H9 (cell line): Measurements from ENCODE around the gene ZMYND8. TPM values are rescaled to one million over a fixed set of nuclear protein-coding genes. Genes with fewer than 3 reads are reported as not detected.

Source experiments
- DNase-seq: peaks from one replicate; pipeline ENCODE4 v3.0.0-alpha.2; 2017
- H2AFZ ChIP-seq: one replicate; pipeline ENCODE4 v1.6.1; 2013; ENCODE audit warnings: mild to moderate bottlenecking, low read length, control low read depth, moderate library complexity
- H2AK5ac ChIP-seq: 2 replicates; pipeline ENCODE4 v1.6.1; 2013; ENCODE audit warnings: low read length, control low read depth, mixed read lengths; ENCODE audit not compliant: insufficient read length
- H2BK120ac ChIP-seq: one replicate; pipeline ENCODE4 v1.6.1; 2013; ENCODE audit warnings: low read depth, mild to moderate bottlenecking, low read length, control low read depth, inconsistent platforms; ENCODE audit not compliant: poor library complexity, severe bottlenecking
- H2BK12ac ChIP-seq: 2 replicates; pipeline ENCODE4 v1.6.1; 2013; ENCODE audit warnings: low read length, control low read depth, mixed read lengths, low read depth; ENCODE audit not compliant: insufficient read length
- H2BK15ac ChIP-seq: 2 replicates; pipeline ENCODE4 v1.6.1; 2013; ENCODE audit warnings: low read depth, low read length, control low read depth
- H2BK20ac ChIP-seq: one replicate; pipeline ENCODE4 v1.6.1; 2013; ENCODE audit warnings: low read depth, mild to moderate bottlenecking, low read length, control low read depth, inconsistent platforms; ENCODE audit not compliant: poor library complexity, severe bottlenecking
- H2BK5ac ChIP-seq: 2 replicates; pipeline ENCODE4 v1.6.1; 2013; ENCODE audit warnings: low read length, control low read depth, mixed read lengths; ENCODE audit not compliant: insufficient read length
- H3K14ac ChIP-seq: 2 replicates; pipeline ENCODE4 v1.6.1; 2013; ENCODE audit warnings: low read length, control low read depth; ENCODE audit not compliant: insufficient read depth
- H3K18ac ChIP-seq: 2 replicates; pipeline ENCODE4 v1.6.1; 2013; ENCODE audit warnings: low read depth, mild to moderate bottlenecking, mixed read lengths, low read length, control low read depth; ENCODE audit not compliant: insufficient read length
- H3K23ac ChIP-seq: 2 replicates; pipeline ENCODE4 v1.6.1; 2013; ENCODE audit warnings: low read length, control low read depth, mixed read lengths, low read depth; ENCODE audit not compliant: insufficient read length
- H3K23me2 ChIP-seq: 2 replicates; pipeline ENCODE4 v1.6.1; 2013; ENCODE audit warnings: low read depth, mild to moderate bottlenecking, mixed read lengths, low read length, control low read depth; ENCODE audit not compliant: insufficient read length, poor library complexity, severe bottlenecking
- H3K27ac ChIP-seq: 2 replicates; pipeline ENCODE4 v1.5.1; 2013; ENCODE audit warnings: low read length, control low read depth, mixed read lengths, low read depth; ENCODE audit not compliant: insufficient read length
- H3K27me3 ChIP-seq: 2 replicates; pipeline ENCODE4 v1.6.1; 2013; ENCODE audit warnings: low read length, control low read depth, inconsistent platforms; ENCODE audit not compliant: insufficient read depth
- H3K4ac ChIP-seq: 2 replicates; pipeline ENCODE4 v1.6.1; 2013; ENCODE audit warnings: low read depth, mild to moderate bottlenecking, control low read depth, inconsistent platforms, low read length, moderate library complexity
- H3K4me1 ChIP-seq: 2 replicates; pipeline ENCODE4 v1.6.1; 2013; ENCODE audit warnings: low read length, control low read depth, inconsistent platforms; ENCODE audit not compliant: insufficient read depth
- H3K4me2 ChIP-seq: 2 replicates; pipeline ENCODE4 v1.6.1; 2013; ENCODE audit warnings: low read length, control low read depth, mixed read lengths; ENCODE audit not compliant: insufficient read length, insufficient read depth
- H3K56ac ChIP-seq: 2 replicates; pipeline ENCODE4 v1.6.1; 2013; ENCODE audit warnings: low read depth, mild to moderate bottlenecking, mixed read lengths, low read length, control low read depth; ENCODE audit not compliant: insufficient read length
- H3K79me1 ChIP-seq: 2 replicates; pipeline ENCODE4 v1.6.1; 2013; ENCODE audit warnings: low read depth, mild to moderate bottlenecking, moderate library complexity, low read length, control low read depth, inconsistent platforms; ENCODE audit not compliant: insufficient read depth, poor library complexity, severe bottlenecking
- H3K79me2 ChIP-seq: 2 replicates; pipeline ENCODE4 v1.6.1; 2013; ENCODE audit warnings: low read length, control low read depth, inconsistent platforms; ENCODE audit not compliant: insufficient read depth
- H3K9ac ChIP-seq: 2 replicates; pipeline ENCODE4 v1.6.1; 2013; ENCODE audit warnings: low read length, control low read depth, mixed read lengths; ENCODE audit not compliant: insufficient read length; ENCODE audit errors: extremely low read depth
- H3K9me3 ChIP-seq: one replicate; pipeline ENCODE4 v1.6.1; 2013; ENCODE audit warnings: low read depth, low read length, inconsistent platforms; ENCODE audit not compliant: control insufficient read depth
- H3T11ph ChIP-seq: one replicate; pipeline ENCODE4 v1.6.1; 2013; ENCODE audit warnings: mild to moderate bottlenecking, low read length, control low read depth, inconsistent platforms
- H4K20me1 ChIP-seq: one replicate; pipeline ENCODE4 v1.6.1; 2013; ENCODE audit not compliant: control insufficient read depth, insufficient read length, insufficient read depth
- H4K5ac ChIP-seq: 2 replicates; pipeline ENCODE4 v1.6.1; 2013; ENCODE audit warnings: low read depth, mild to moderate bottlenecking, mixed read lengths, low read length, control low read depth; ENCODE audit not compliant: insufficient read length
- H4K8ac ChIP-seq: replicated peaks from 2 replicates; pipeline ENCODE4 v1.6.1; 2013; ENCODE audit warnings: low read length, control low read depth, mixed read lengths, low read depth; ENCODE audit not compliant: insufficient read length
- H4K91ac ChIP-seq: 2 replicates; pipeline ENCODE4 v1.6.1; 2013; ENCODE audit warnings: low read depth, mild to moderate bottlenecking, moderate library complexity, mixed read lengths, low read length, control low read depth; ENCODE audit not compliant: insufficient read length
- H3K27ac Mint-ChIP-seq, 3 experiments: 2 replicates in 2 of 3; 3 replicates in 1 of 3; pipeline ENCODE4 v1.8.0; 2020 to 2021; ENCODE audit warnings: mixed read lengths in 3 of 3, mild to moderate bottlenecking in 1 of 3, moderate library complexity in 1 of 3
- H3K27me3 Mint-ChIP-seq: 2 replicates; pipeline ENCODE4 v1.8.0; 2021; ENCODE audit warnings: low read depth, mild to moderate bottlenecking, moderate library complexity, mixed read lengths
- H3K36me3 Mint-ChIP-seq, 3 experiments: 2 replicates in 2 of 3; 3 replicates in 1 of 3; pipeline ENCODE4 v1.8.0; 2020 to 2021; ENCODE audit warnings: low read depth in 3 of 3, mixed read lengths in 3 of 3; ENCODE audit not compliant: insufficient read depth in 1 of 3
- H3K4me1 Mint-ChIP-seq, 2 experiments: 2 replicates each; pipeline ENCODE4 v1.8.0; 2020; ENCODE audit warnings: mixed read lengths in 2 of 2
- H3K4me3 Mint-ChIP-seq, 2 experiments: 2 replicates in 1 of 2; 3 replicates in 1 of 2; pipeline ENCODE4 v1.8.0; 2020 to 2021; ENCODE audit warnings: mild to moderate bottlenecking in 2 of 2, mixed read lengths in 2 of 2, moderate library complexity in 1 of 2
- H3K9me3 Mint-ChIP-seq, 2 experiments: 2 replicates in 1 of 2; 3 replicates in 1 of 2; pipeline ENCODE4 v1.8.0; 2020; ENCODE audit warnings: mild to moderate bottlenecking in 2 of 2, mixed read lengths in 2 of 2, moderate library complexity in 1 of 2
- WGBS: extraction: QIAGEN DNeasy Blood & Tissue Kit; methylation state at CpG from one replicate; pipeline ENCODE4 v1.1.7; 2013; ENCODE audit warnings: missing lambda C conversion rate, low lambda C conversion rate, mixed read lengths; ENCODE audit not compliant: insufficient read length; ENCODE audit errors: extremely low coverage; 5-methylcytosine and 5-hydroxymethylcytosine counted together
- total RNA-seq: library from RNA; stranded (reverse); gene quantifications from 2 replicates; pipeline ENCODE4 v1.2.1, GENCODE V29; 2021
- TF ChIP-seq, protein P1 (sequence below): fragments of 200-600 bp; sonication (generic); conservative IDR thresholded peaks from 3 replicates; pipeline ENCODE4 v1.8.0; 2021; ENCODE audit warnings: antibody characterized with exemption, mild to moderate bottlenecking

ZMYND8 gene
- total RNA-seq, 1 experiment from 2014 or later, result 158 TPM

DNA sequence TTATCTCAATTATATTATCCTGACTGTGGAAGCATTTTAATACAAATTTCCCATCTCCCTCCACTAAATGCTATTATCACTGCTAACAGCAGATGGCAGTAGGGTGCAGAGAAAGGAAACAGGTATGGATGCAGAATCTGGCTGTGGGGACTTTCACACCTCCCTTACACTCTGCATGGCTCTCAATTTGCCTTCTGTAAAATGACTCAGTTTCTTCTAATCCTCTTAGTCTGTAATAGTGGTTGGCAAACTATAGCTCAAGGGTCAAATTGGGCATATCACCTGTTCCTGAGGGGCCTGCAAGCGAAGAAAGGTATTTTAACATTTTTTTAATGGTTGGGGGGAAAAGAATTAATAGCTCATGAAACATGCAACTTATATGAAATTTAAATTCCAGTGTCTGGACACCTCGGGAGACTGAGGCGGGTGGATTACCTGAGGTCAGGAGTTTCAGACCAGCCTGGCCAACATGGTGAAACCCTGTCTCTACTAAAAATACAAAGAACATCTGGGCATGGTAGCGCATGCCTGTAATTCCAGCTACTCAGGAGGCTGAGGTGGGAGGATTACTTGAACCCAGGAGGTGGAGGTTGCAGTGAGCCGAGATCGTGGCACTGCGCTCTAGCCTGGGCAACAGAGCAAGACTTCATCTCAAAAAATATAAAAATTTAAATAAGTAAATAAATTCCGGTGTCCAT, 83.5 kb downstream of the ZMYND8 start:
- Mint-ChIP-seq H3K4me3 (no peak overlapping the region), H3K27me3 (no peaks in the 10 kb centered on the region), H3K36me3 (peaks cover 50 to 88% (median 76%) of the 10 kb centered on the region in 3 experiments), H3K9me3 (no peaks in the 10 kb centered on the region), H3K4me1 (peaks cover 12 to 31% of the 10 kb centered on the region in 2 experiments), H3K27ac (peak overlapping the region; percentile 42 to 58 (median 50); a peak in 4 of 7 replicates)
- Histone ChIP-seq H2BK120ac (no peak overlapping the region), H3K4me1 (no peaks in the 10 kb centered on the region), H4K8ac (no peak overlapping the region), H2AK5ac (no peak overlapping the region), H3K4me2 (no peak overlapping the region), H2BK15ac (no peak overlapping the region), H3K27me3 (no peaks in the 10 kb centered on the region), H3K56ac (no peak overlapping the region), H4K20me1 (peaks cover 2% of the 10 kb centered on the region), H3K79me2 (peaks cover 13% of the 10 kb centered on the region; the same call in 1 of the 2 replicates), H3K27ac (no peak overlapping the region), H3K9me3 (no peaks in the 10 kb centered on the region), H3T11ph (no peak overlapping the region), H2BK5ac (no peak overlapping the region), H3K23ac (no peak overlapping the region), H3K4ac (no peak overlapping the region), H3K79me1 (peaks cover 9% of the 10 kb centered on the region), H4K5ac (no peak overlapping the region), H2BK20ac (no peak overlapping the region), H3K23me2 (no peaks in the 10 kb centered on the region), H3K14ac (no peak overlapping the region), H2BK12ac (no peak overlapping the region), H3K18ac (no peak overlapping the region), H3K9ac (no peak overlapping the region), H4K91ac (no peak overlapping the region), H2AFZ (no peak overlapping the region)
- peak; percentile 36 for DNase-seq
- no CpG with 5 or more reads among the region's 8 CpGs for WGBS
- TF ChIP-seq, protein P1, sequence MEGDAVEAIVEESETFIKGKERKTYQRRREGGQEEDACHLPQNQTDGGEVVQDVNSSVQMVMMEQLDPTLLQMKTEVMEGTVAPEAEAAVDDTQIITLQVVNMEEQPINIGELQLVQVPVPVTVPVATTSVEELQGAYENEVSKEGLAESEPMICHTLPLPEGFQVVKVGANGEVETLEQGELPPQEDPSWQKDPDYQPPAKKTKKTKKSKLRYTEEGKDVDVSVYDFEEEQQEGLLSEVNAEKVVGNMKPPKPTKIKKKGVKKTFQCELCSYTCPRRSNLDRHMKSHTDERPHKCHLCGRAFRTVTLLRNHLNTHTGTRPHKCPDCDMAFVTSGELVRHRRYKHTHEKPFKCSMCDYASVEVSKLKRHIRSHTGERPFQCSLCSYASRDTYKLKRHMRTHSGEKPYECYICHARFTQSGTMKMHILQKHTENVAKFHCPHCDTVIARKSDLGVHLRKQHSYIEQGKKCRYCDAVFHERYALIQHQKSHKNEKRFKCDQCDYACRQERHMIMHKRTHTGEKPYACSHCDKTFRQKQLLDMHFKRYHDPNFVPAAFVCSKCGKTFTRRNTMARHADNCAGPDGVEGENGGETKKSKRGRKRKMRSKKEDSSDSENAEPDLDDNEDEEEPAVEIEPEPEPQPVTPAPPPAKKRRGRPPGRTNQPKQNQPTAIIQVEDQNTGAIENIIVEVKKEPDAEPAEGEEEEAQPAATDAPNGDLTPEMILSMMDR, result peak; percentile 86
